IMR-90 (cell line): ENCODE results near the gene TGM4.

Source experiments
- BHLHE40 ChIP-seq: fragments of 150-350 bp; IDR thresholded peaks from 2 replicates; pipeline ENCODE4 v1.6.1; 2016; ENCODE audit warnings: mild to moderate bottlenecking, low read depth, low read length
- CEBPB ChIP-seq: IDR thresholded peaks from 2 replicates; pipeline ENCODE4 v1.6.1; 2012; ENCODE audit warnings: low read depth, low read length, improper control_type of control experiment
- CTCF ChIP-seq: conservative IDR thresholded peaks from 2 replicates; pipeline ENCODE4 v1.5.1; 2012; ENCODE audit warnings: mild to moderate bottlenecking, low read depth, low read length, improper control_type of control experiment
- ELK1 ChIP-seq: fragments of 150-350 bp; IDR thresholded peaks from 2 replicates; pipeline ENCODE4 v1.6.1; 2016; ENCODE audit warnings: low read depth, mild to moderate bottlenecking, low read length, moderate library complexity, borderline replicate concordance
- MAFK ChIP-seq: IDR thresholded peaks from 2 replicates; pipeline ENCODE4 v1.6.1; 2012; ENCODE audit warnings: low read depth, low read length, improper control_type of control experiment
- MAZ ChIP-seq: IDR thresholded peaks from 2 replicates; pipeline ENCODE4 v1.6.1; 2012; ENCODE audit warnings: low read depth, mild to moderate bottlenecking, low read length, improper control_type of control experiment, moderate library complexity, borderline replicate concordance
- MXI1 ChIP-seq: IDR thresholded peaks from 2 replicates; pipeline ENCODE4 v1.6.1; 2012; ENCODE audit warnings: low read depth, mild to moderate bottlenecking, low read length, moderate library complexity, borderline replicate concordance
- NFE2L2 ChIP-seq: fragments of 150-350 bp; IDR thresholded peaks from 2 replicates; pipeline ENCODE4 v1.6.1; 2016; ENCODE audit warnings: low read depth, mild to moderate bottlenecking, low read length
- POLR2A ChIP-seq: IDR thresholded peaks from 2 replicates; pipeline ENCODE4 v1.6.1; 2012; ENCODE audit warnings: mild to moderate bottlenecking, low read depth, low read length
- RAD21 ChIP-seq: IDR thresholded peaks from 2 replicates; pipeline ENCODE4 v1.6.1; 2012; ENCODE audit warnings: low read length, improper control_type of control experiment
- RCOR1 ChIP-seq: IDR thresholded peaks from 2 replicates; pipeline ENCODE4 v1.6.1; 2012; ENCODE audit warnings: mild to moderate bottlenecking, low read length, improper control_type of control experiment; ENCODE audit not compliant: insufficient replicate concordance
- SMC3 ChIP-seq: fragments of 150-350 bp; IDR thresholded peaks from 2 replicates; pipeline ENCODE4 v1.6.1; 2016; ENCODE audit warnings: low read depth, mild to moderate bottlenecking, antibody characterized with exemption, low read length, moderate library complexity
- USF2 ChIP-seq: fragments of 150-350 bp; IDR thresholded peaks from 2 replicates; pipeline ENCODE4 v1.6.1; 2017; ENCODE audit warnings: mild to moderate bottlenecking, antibody characterized with exemption, low read length, low read depth

- no peak for TF ChIP-seq BHLHE40
- no peak for TF ChIP-seq CTCF
- TF ChIP-seq MAFK: no peak
- no peak for TF ChIP-seq POLR2A
- TF ChIP-seq RCOR1: no peak
- no peak for TF ChIP-seq RAD21
- no peak for TF ChIP-seq MXI1
- TF ChIP-seq ELK1: no peak
- no peak for TF ChIP-seq CEBPB
- no peak for TF ChIP-seq USF2
- TF ChIP-seq NFE2L2: no peak
- TF ChIP-seq MAZ: no peak
- TF ChIP-seq SMC3: no peak
Measured at GRCh38 chr3:44848634-44849033, 25.8 kb upstream of the TGM4 start.
